H1 (cell line): ENCODE measurements around the gene NCEH1. TPM values are rescaled to one million over a fixed set of nuclear protein-coding genes. Genes with fewer than 3 reads are reported as not detected.

Experiments used
- EZH2 ChIP-seq: fragments of 200-600 bp; sonication (generic); IDR thresholded peaks from 2 replicates; pipeline ENCODE4 v1.7.1; 2012; ENCODE audit warnings: low read depth, mild to moderate bottlenecking, moderate library complexity, low read length, inconsistent platforms; ENCODE audit not compliant: severe bottlenecking
- polyA plus RNA-seq, 7 experiments: library from polyadenylated mRNA; depleted of rRNA in 3 of 7; stranded (reverse) in 5 of 7; unstranded in 2 of 7; fragments of >200 nt in 5 of 7; fragments of 200-250 nt in 2 of 7; gene quantifications; 1 replicate in 5 of 7; 2 replicates in 1 of 7; 4 replicates in 1 of 7; pipeline versions ENCODE4 v1.2.1 to v1.2.3, GENCODE V29; 2011 to 2013; ENCODE audit warnings: missing spikeins in 2 of 7, mixed read lengths in 2 of 7
- total RNA-seq: library from RNA; stranded (reverse); fragmentation: NEBNext Ultra II Directional; extraction: Animal tissue kit (Norgen Biotek cat#: 25700); gene quantifications from 2 replicates; pipeline ENCODE4 v1.2.1, GENCODE V29; 2021

Gene NCEH1
- total and polyA plus RNA-seq, 2 of the 8 experiments (the other 6 are each of a cell fraction or from before 2014, with no cell fraction given): 2.2 to 6.4 TPM

DNA sequence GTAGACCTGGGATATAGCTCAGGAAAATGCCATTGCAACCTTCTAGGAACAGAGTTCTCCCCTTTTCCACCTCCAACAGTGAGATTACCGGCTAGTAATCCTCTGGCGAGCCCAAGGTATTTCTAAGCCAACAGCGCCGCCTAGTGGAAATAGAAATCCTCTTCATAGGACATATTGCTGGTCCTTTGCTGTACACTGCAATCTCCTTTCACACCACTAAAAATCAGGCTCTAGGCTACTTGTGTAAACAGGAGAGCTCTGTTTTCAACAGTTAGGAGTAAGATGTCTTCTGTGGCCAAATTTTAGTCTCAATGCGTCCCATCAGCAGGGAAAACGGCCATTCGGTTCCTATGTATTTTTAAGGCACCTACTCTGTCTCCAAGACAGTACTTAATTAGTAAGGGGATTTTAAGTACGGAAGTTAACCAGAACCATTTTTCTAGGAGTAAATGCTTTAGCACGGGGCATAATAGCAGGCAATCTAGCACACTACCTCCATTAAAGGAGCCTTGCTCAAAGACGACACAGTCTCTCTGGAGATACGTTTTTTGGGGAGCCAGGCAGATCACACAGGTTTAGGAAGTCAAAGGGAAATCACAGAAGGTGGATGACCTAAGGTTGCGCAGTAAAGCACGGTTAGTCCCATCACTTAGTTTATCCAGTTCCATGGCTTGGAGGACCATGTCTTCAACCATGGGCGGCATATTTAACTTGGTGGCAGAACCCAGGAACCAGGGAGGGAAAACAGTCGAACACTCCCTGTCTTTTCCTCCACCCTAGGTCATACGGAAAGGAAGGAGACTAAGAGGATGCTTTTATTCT lies 43.8 kb downstream of the NCEH1 start (continued):
- TF ChIP-seq EZH2: no peak
